CD4-positive, alpha-beta memory T cell (primary cell): Measurements from ENCODE around the gene IL37. TPM values are rescaled to one million over a fixed set of nuclear protein-coding genes. Genes with fewer than 3 reads are reported as not detected.
A peak's percentile ranks its signal among the peaks of the same experiment; 100 is the strongest.
"Not testable (repeated sequence)": the region's sequence is repeated elsewhere in the genome, so short reads cannot be mapped to it uniquely, and the experiment has no call there.

Experiments
- CTCF ChIA-PET: fragments of 350-600 bp; sonication (Branson Sonifier 250); formaldehyde crosslinking; loops from one replicate; lab custom pipeline; 2021; ENCODE audit warnings: inconsistent platforms; ENCODE audit not compliant: partially characterized antibody; lab: Charles Lee
- POLR2A ChIA-PET: fragments of 350-600 bp; sonication (Branson Sonifier 250); formaldehyde crosslinking; loops from one replicate; lab custom pipeline; 2021; ENCODE audit not compliant: partially characterized antibody; lab: Charles Lee
- DNase-seq, 5 donors: peaks; one replicate each; pipeline versions ENCODE4 v3.0.0 to v3.0.0-alpha.2; 2020 to 2022; ENCODE audit warnings: mixed read lengths in 1 of 5
- H3K27ac ChIP-seq: one replicate; pipeline ENCODE4 v1.7.0; 2013; ENCODE audit warnings: low read depth, low read length
- H3K27me3 ChIP-seq: 2 replicates; pipeline ENCODE4 v1.7.0; 2013; ENCODE audit warnings: mild to moderate bottlenecking, low read length, moderate library complexity; ENCODE audit not compliant: insufficient read depth
- H3K36me3 ChIP-seq: 2 replicates; pipeline ENCODE4 v1.7.0; 2013; ENCODE audit warnings: mild to moderate bottlenecking, low read length, moderate library complexity; ENCODE audit not compliant: insufficient read depth
- H3K4me1 ChIP-seq: 2 replicates; pipeline ENCODE4 v1.7.0; 2013; ENCODE audit warnings: mild to moderate bottlenecking, low read length, moderate library complexity; ENCODE audit not compliant: insufficient read depth
- H3K4me3 ChIP-seq, 2 donors: one replicate each; pipeline ENCODE4 v1.7.0; 2013; ENCODE audit warnings: low read length in 2 of 2, mild to moderate bottlenecking in 1 of 2
- H3K9me3 ChIP-seq, 2 donors: one replicate each; pipeline ENCODE4 v1.7.0; 2013; ENCODE audit warnings: low read length in 2 of 2, control low read depth in 1 of 2; ENCODE audit not compliant: control insufficient read depth in 1 of 2
- H3K27ac Mint-ChIP-seq, 7 donors: one replicate each; pipeline ENCODE4 v1.8.0; 2020 to 2021; ENCODE audit warnings: mixed read lengths in 7 of 7, mild to moderate bottlenecking in 6 of 7, inconsistent platforms in 3 of 7, moderate library complexity in 3 of 7
- H3K27me3 Mint-ChIP-seq, 2 donors: one replicate each; pipeline ENCODE4 v1.8.0; 2020 to 2021; ENCODE audit warnings: mixed read lengths in 2 of 2
- H3K36me3 Mint-ChIP-seq, 2 donors: one replicate each; pipeline ENCODE4 v1.8.0; 2020 to 2021; ENCODE audit warnings: mixed read lengths in 2 of 2, inconsistent platforms in 1 of 2, mild to moderate bottlenecking in 1 of 2
- H3K4me1 Mint-ChIP-seq, 4 donors: one replicate each; pipeline ENCODE4 v1.8.0; 2020 to 2021; ENCODE audit warnings: mixed read lengths in 4 of 4, mild to moderate bottlenecking in 1 of 4
- H3K4me3 Mint-ChIP-seq, 8 donors: one replicate each; pipeline ENCODE4 v1.8.0; 2020 to 2021; ENCODE audit warnings: mixed read lengths in 8 of 8, mild to moderate bottlenecking in 7 of 8, moderate library complexity in 6 of 8, inconsistent platforms in 3 of 8
- H3K9me3 Mint-ChIP-seq, 8 donors: one replicate each; pipeline ENCODE4 v1.8.0; 2020 to 2021; ENCODE audit warnings: mixed read lengths in 8 of 8, mild to moderate bottlenecking in 5 of 8, inconsistent platforms in 3 of 8, moderate library complexity in 1 of 8
- intact Hi-C: fragments of 100-400 bp; cut with micrococcal nuclease; formaldehyde crosslinking; loops from one replicate; pipeline ENCODE4 v1.15.1; 2023
- polyA plus RNA-seq, 2 donors: library from polyadenylated mRNA; unstranded; fragments of 300-500 nt; fragmentation: Illumina TruSeq; gene quantifications; one replicate each; pipeline ENCODE4 v1.2.3, GENCODE V29; 2021
- total RNA-seq, 2 experiments: library from RNA; stranded (reverse); gene quantifications; one replicate each; pipeline ENCODE4 v1.2.3, GENCODE V29; 2021

IL37 gene
- total and polyA plus RNA-seq, 4 experiments from 2014 or later: not detected

DNA sequence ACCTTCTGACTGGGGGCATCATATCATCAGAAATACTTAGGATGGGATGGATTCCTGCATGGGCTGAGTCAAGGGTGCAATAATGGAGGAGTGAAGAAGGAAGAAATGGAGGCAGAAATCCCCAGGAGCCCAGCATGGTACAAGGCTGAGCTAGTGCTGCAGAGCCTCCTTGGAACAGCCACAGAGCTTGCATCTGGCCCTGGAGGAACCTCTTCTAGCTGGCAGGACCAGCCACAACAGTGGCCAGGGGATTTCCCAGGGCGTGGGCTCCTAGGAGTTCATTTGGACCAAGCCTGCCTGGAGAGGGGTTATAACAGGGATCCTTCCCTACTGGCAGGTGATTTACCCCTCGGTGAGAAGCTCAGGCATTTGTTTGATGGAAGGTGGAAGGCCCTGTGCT is 4.7 kb upstream of the IL37 start:
- CTCF ChIA-PET: interaction anchor here (1.6 kb wide), 1 partner anchor 35 kb away, joined by 3 read pairs; no protein-coding TSS in a partner anchor
- intact Hi-C loops: no loop called here
- no peak overlapping the region for H3K4me3 Mint-ChIP-seq
- no peaks in the 10 kb centered on the region for H3K4me1 Mint-ChIP-seq
- Histone ChIP-seq H3K27ac (no peak overlapping the region), H3K9me3 (no peaks in the 10 kb centered on the region), H3K4me1 (no peaks in the 10 kb centered on the region), H3K36me3 (no peaks in the 10 kb centered on the region), H3K4me3 (no peak overlapping the region), H3K27me3 (no peaks in the 10 kb centered on the region)
- H3K36me3 Mint-ChIP-seq: no peaks in the 10 kb centered on the region
- H3K27me3 Mint-ChIP-seq: peaks cover 0 to 1% of the 10 kb centered on the region in 2 donors
- no peak for DNase-seq
- POLR2A ChIA-PET: no interaction called here
- H3K9me3 Mint-ChIP-seq: no peaks in the 10 kb centered on the region
- H3K27ac Mint-ChIP-seq: no peak overlapping the region

DNA sequence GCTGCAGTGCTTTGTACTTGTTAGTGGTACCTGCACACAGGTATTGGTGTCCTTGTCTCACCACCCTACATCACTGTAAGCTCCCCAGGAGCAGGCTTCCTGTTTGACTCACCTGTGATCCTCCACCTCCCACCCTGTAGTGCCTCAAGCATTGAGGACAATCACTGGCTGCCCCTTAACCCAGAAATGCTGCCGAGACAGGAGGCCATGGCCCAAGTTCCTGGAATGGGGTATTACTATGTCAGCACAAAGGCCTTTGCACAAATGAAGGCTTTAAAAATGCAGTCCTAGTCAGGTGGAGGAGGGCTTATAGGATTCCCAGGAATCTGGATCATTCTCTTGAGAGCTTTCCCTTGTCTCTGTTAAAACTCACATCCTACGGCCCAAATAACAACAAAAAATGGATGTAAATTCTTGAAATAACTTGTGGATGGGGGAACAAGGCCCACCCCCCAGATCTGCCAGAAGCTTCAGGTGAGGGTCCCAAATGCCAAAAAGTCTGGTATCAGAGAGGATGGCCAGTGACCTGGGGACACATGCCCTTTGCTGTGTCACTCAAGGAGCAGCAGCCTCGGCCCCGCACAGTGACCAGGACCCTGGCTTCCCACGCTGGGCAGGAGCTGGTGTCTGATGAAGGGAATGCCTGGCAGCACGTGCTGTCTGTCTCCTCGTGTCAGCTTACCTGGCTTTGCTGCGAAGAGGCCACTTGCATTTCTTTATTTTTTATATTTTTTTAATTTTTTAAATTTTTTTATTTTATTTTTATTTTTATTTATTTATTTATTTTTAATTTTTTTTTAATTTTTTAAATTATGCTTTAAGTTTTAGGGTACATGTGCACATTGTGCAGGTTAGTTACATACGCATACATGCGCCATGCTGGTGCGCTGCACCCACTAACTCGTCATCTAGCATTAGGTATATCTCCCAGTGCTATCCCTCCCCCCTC is 3.7 kb upstream of the IL37 start:
- no peaks in the 10 kb centered on the region for H3K9me3 Mint-ChIP-seq
- no peaks in the 10 kb centered on the region for H3K36me3 ChIP-seq
- H3K4me3 Mint-ChIP-seq: no peak overlapping the region
- peaks cover 0 to 2% of the 10 kb centered on the region in 2 donors for H3K27me3 Mint-ChIP-seq
- no peak overlapping the region for H3K4me3 ChIP-seq
- ChIA-PET POLR2A (no interaction called here), CTCF (interaction anchor here (1.0 to 1.6 kb wide), 2 partner anchors 22 to 34 kb away, joined by 3 read pairs; no protein-coding TSS in a partner anchor)
- H3K36me3 Mint-ChIP-seq: no peaks in the 10 kb centered on the region
- no peak for DNase-seq
- H3K4me1 Mint-ChIP-seq: no peaks in the 10 kb centered on the region
- no peak overlapping the region for H3K27ac ChIP-seq
- peak overlapping the region in 1 of 7 donors; percentile 15 for H3K27ac Mint-ChIP-seq
- intact Hi-C loops: no loop called here
- no peaks in the 10 kb centered on the region for H3K9me3 ChIP-seq
- H3K4me1 ChIP-seq: no peaks in the 10 kb centered on the region
- no peaks in the 10 kb centered on the region for H3K27me3 ChIP-seq

DNA sequence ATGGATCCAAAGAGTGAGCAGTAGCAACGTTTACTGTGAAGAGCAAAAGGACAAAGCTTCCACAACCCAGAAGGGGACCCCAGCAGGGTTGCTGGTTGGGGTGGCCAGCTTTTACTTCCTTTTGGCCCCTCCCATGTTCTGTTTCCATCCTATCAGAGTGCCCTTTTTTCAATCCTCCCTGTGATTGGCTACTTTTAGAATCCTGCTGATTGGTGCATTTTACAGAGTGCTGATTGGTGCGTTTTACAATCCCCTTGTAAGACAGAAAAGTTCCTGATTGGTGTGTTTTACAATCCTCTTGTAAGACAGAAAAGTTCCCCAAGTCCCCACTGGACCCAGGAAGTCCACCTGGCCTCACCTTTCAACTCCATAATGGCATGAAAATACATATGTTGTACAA is 2.4 kb upstream of the IL37 start:
- H3K4me3 Mint-ChIP-seq, H3K27me3 Mint-ChIP-seq, H3K4me1 Mint-ChIP-seq, H3K9me3 ChIP-seq, H3K4me1 ChIP-seq, H3K36me3 ChIP-seq, DNase-seq, POLR2A ChIA-PET, H3K36me3 Mint-ChIP-seq, H3K27ac ChIP-seq, H3K9me3 Mint-ChIP-seq, CTCF ChIA-PET, H3K4me3 ChIP-seq, intact Hi-C loops, H3K27ac Mint-ChIP-seq, H3K27me3 ChIP-seq: not testable (repeated sequence)

- Histone ChIP-seq H3K4me3 (no peak overlapping the region), H3K4me1 (peaks cover 8% of the 10 kb centered on the region), H3K27ac (no peak overlapping the region), H3K9me3 (no peaks in the 10 kb centered on the region), H3K36me3 (no peaks in the 10 kb centered on the region), H3K27me3 (no peaks in the 10 kb centered on the region)
- CTCF ChIA-PET: no interaction called here
- no peak overlapping the region for H3K27ac Mint-ChIP-seq
- H3K4me3 Mint-ChIP-seq: no peak overlapping the region
- no peaks in the 10 kb centered on the region for H3K36me3 Mint-ChIP-seq
- no peak for DNase-seq
- POLR2A ChIA-PET: no interaction called here
- H3K9me3 Mint-ChIP-seq: no peaks in the 10 kb centered on the region
- H3K27me3 Mint-ChIP-seq: peaks cover 0 to 2% of the 10 kb centered on the region in 2 donors
- intact Hi-C loops: no loop called here
- H3K4me1 Mint-ChIP-seq: peaks cover 0 to 2% (median 0%) of the 10 kb centered on the region in 4 donors
These were observed 746 bp upstream of the IL37 start for GRCh38 chr2:112910219-112910618.

- Histone ChIP-seq H3K27me3 (no peaks in the 10 kb centered on the region), H3K27ac (no peak overlapping the region), H3K9me3 (no peaks in the 10 kb centered on the region), H3K36me3 (no peaks in the 10 kb centered on the region), H3K4me1 (peaks cover 23% of the 10 kb centered on the region), H3K4me3 (no peak overlapping the region)
- DNase-seq: no peak
- ChIA-PET CTCF (no interaction called here), POLR2A (no interaction called here)
- peaks cover 4 to 7% (median 5%) of the 10 kb centered on the region in 4 donors for H3K4me1 Mint-ChIP-seq
- H3K9me3 Mint-ChIP-seq: no peaks in the 10 kb centered on the region
- H3K27me3 Mint-ChIP-seq: peaks cover 0 to 2% of the 10 kb centered on the region in 2 donors
- H3K27ac Mint-ChIP-seq: no peak overlapping the region
- intact Hi-C loops: no loop called here
- no peaks in the 10 kb centered on the region for H3K36me3 Mint-ChIP-seq
- H3K4me3 Mint-ChIP-seq: no peak overlapping the region
These were observed 1.4 kb downstream of the IL37 start for GRCh38 chr2:112912403-112912802.

DNA sequence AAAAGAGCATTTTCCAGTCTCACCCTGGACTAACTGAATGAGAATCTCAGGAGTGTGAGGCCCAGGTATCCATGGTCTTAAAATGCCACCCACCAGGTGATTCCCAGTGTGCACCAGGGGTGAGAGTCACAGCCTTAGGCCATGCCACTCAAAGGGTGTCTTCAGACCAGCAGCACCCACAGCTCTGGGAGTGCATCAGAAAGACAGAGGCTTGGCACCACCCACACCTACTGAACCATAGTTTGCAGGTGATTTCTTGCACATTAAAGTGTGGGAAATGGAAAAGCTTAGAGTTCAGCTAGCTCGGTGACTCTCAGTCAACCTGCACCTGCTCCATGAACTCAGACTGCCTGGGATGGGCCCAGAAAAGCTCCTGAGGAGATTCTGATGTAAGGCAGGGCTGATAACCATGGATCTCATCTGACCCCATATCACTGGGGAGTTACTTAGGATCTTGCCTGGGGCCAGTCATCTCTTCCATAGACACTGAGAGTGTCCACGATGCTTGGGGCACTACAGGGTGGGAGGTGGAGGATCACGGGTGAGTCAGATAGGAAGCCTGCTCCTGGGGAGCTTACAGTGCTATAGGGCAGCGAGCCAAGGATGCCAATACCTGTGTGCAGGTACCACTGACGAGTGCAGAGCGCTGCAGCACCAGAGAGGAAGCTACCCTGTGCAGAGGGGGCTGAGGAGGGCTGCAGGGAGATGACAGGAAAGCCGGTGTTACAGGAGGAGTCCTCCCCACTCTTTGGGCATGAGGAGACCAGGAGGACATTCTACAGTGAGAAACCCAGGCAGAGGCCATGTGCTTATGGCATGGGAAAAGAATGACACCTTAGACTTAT is 4.6 kb downstream of the IL37 start:
- Mint-ChIP-seq H3K4me3 (peak overlapping the region in 1 of 8 donors; percentile 34), H3K27me3 (peaks cover 0 to 2% of the 10 kb centered on the region in 2 donors), H3K27ac (peak overlapping the region in 4 of 7 donors; percentile 24 to 81 (median 60)), H3K9me3 (peaks cover 0 to 2% (median 0%) of the 10 kb centered on the region in 8 donors), H3K4me1 (peaks cover 4 to 7% (median 5%) of the 10 kb centered on the region in 4 donors), H3K36me3 (no peaks in the 10 kb centered on the region)
- no peak overlapping the region for H3K27ac ChIP-seq
- DNase-seq: no peak
- POLR2A ChIA-PET: no interaction called here
- no peaks in the 10 kb centered on the region for H3K27me3 ChIP-seq
- H3K9me3 ChIP-seq: no peaks in the 10 kb centered on the region
- CTCF ChIA-PET: interaction anchor here (1.2 kb wide), 1 partner anchor 27 kb away, joined by 4 read pairs; no protein-coding TSS in a partner anchor
- H3K36me3 ChIP-seq: no peaks in the 10 kb centered on the region
- intact Hi-C loops: no loop called here
- H3K4me1 ChIP-seq: peaks cover 23% of the 10 kb centered on the region
- H3K4me3 ChIP-seq: no peak overlapping the region

- Histone ChIP-seq H3K9me3 (no peaks in the 10 kb centered on the region), H3K27ac (no peak overlapping the region), H3K36me3 (no peaks in the 10 kb centered on the region), H3K4me3 (no peak overlapping the region), H3K4me1 (peaks cover 23% of the 10 kb centered on the region), H3K27me3 (no peaks in the 10 kb centered on the region)
- Mint-ChIP-seq H3K4me3 (no peak overlapping the region), H3K27ac (peak overlapping the region in 1 of 7 donors; percentile 61), H3K4me1 (peaks cover 4 to 7% (median 5%) of the 10 kb centered on the region in 4 donors), H3K36me3 (no peaks in the 10 kb centered on the region), H3K9me3 (peaks cover 0 to 2% (median 0%) of the 10 kb centered on the region in 8 donors), H3K27me3 (peaks cover 0 to 2% of the 10 kb centered on the region in 2 donors)
- DNase-seq: no peak
- ChIA-PET POLR2A (no interaction called here), CTCF (interaction anchor here (1.2 kb wide), 1 partner anchor 26 kb away, joined by 4 read pairs; no protein-coding TSS in a partner anchor)
- intact Hi-C loops: no loop called here
These were observed 5.2 kb downstream of the IL37 start for GRCh38 chr2:112916145-112916571.
